Measurements from ENCODE around the gene SDCCAG8. TPM values are rescaled to one million over a fixed set of nuclear protein-coding genes. Genes with fewer than 3 reads are reported as not detected.
A peak's percentile ranks its signal among the peaks of the same experiment; 100 is the strongest.

Gene SDCCAG8
- total RNA-seq, 3 donors from 2014 or later (not counting 1 experiment from before 2014, with no cell fraction given) = 17.8 to 28.3 (median 21.2) TPM

DNA sequence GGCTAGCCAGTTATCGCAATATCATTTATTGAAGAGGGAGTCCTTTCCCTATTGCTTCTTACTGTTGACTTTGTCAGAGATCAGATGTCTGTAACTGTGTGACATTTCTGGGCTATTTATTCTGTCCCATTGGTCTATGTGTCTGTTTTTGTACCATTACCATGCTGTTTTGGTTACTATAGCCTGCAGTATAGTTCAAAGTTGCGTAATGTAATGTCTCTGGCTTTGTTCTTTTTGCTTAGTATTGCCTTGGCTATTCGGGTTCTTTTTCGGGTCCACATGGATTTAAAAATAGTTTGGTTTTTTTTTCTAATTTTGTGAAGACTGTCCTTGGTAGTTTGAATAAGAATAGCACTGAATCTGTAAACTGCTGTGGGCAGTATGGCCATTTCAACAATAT, 273.7 kb downstream of the SDCCAG8 start:
- H3K27ac ChIP-seq (ENCODE audit: low read length) = no peak overlapping the region
- no peak for ATAC-seq
- H3K4me3 Mint-ChIP-seq = no peak overlapping the region

DNA sequence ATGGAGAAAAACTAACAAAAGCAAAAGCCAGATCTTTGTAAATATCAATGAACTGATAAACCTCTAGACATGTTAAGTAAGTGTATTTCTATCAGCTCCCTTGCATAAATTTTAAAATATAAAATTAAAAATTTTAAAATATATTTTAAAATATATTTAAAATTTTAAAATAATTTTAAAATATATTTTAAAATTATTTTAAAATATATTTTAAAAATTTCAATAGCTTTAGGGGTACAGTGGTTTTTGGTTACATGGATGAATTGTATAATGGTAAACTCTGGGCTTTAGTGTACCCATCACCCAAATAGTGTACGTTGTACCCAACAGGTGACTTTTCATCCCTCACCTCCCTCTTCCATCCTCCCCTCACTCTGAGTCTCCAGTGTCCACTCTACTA, 279.2 kb downstream of the SDCCAG8 start:
- TF ChIP-seq, protein P1, sequence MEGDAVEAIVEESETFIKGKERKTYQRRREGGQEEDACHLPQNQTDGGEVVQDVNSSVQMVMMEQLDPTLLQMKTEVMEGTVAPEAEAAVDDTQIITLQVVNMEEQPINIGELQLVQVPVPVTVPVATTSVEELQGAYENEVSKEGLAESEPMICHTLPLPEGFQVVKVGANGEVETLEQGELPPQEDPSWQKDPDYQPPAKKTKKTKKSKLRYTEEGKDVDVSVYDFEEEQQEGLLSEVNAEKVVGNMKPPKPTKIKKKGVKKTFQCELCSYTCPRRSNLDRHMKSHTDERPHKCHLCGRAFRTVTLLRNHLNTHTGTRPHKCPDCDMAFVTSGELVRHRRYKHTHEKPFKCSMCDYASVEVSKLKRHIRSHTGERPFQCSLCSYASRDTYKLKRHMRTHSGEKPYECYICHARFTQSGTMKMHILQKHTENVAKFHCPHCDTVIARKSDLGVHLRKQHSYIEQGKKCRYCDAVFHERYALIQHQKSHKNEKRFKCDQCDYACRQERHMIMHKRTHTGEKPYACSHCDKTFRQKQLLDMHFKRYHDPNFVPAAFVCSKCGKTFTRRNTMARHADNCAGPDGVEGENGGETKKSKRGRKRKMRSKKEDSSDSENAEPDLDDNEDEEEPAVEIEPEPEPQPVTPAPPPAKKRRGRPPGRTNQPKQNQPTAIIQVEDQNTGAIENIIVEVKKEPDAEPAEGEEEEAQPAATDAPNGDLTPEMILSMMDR (IDR thresholded peaks at IDR 0.05) = no peak
- no peaks in the 10 kb centered on the region for H3K36me3 ChIP-seq (ENCODE audit: control insufficient read depth, insufficient read depth, low read length)
- H3K27ac ChIP-seq (ENCODE audit: low read length) = no peak overlapping the region
- 100% methylated on average over 1 of the region's 1 CpG for WGBS (ENCODE audit: insufficient coverage)
- H3K27me3 ChIP-seq (ENCODE audit: control insufficient read depth, insufficient read depth, low read length) = no peaks in the 10 kb centered on the region
- intact Hi-C loops (cut with micrococcal nuclease) = no loop called here
- no peaks in the 10 kb centered on the region for H3K9me3 ChIP-seq (ENCODE audit: control insufficient read depth, insufficient read depth, low read length)
- ATAC-seq = no peak
- H3K4me1 ChIP-seq (ENCODE audit: control insufficient read depth, insufficient read depth, low read length) = no peaks in the 10 kb centered on the region
- Mint-ChIP-seq H3K27me3 (ENCODE audit: low read depth in 2 of 2) (no peaks in the 10 kb centered on the region), H3K4me1 (peaks cover 0 to 9% of the 10 kb centered on the region in 2 donors), H3K4me3 (no peak overlapping the region), H3K9me3 (no peaks in the 10 kb centered on the region), H3K27ac (no peak overlapping the region), H3K36me3 (no peaks in the 10 kb centered on the region)
- DNase-seq = no peak
- no peak overlapping the region for H3K4me3 ChIP-seq (ENCODE audit: low read length)

More for the DNA sequence above, 273.7 kb downstream of the SDCCAG8 start:
- H3K27me3 ChIP-seq (ENCODE audit: control insufficient read depth, insufficient read depth, low read length) = no peaks in the 10 kb centered on the region
- H3K36me3 Mint-ChIP-seq = no peaks in the 10 kb centered on the region
- H3K27me3 Mint-ChIP-seq (ENCODE audit: low read depth in 2 of 2) = no peaks in the 10 kb centered on the region
- TF ChIP-seq, protein P1 (IDR thresholded peaks at IDR 0.05) = no peak
- no peaks in the 10 kb centered on the region for H3K4me1 ChIP-seq (ENCODE audit: control insufficient read depth, insufficient read depth, low read length)
- no peak for DNase-seq
- peaks cover 19 to 25% of the 10 kb centered on the region in 2 donors for H3K4me1 Mint-ChIP-seq
- H3K27ac Mint-ChIP-seq = no peak overlapping the region
- intact Hi-C loops (cut with micrococcal nuclease) = no loop called here
- WGBS (ENCODE audit: insufficient coverage) = 98% methylated on average over 4 of the region's 4 CpGs
- H3K4me3 ChIP-seq (ENCODE audit: low read length) = no peak overlapping the region
- H3K9me3 ChIP-seq (ENCODE audit: control insufficient read depth, insufficient read depth, low read length) = no peaks in the 10 kb centered on the region
- H3K9me3 Mint-ChIP-seq = peaks cover 0 to 2% of the 10 kb centered on the region in 2 donors
- no peaks in the 10 kb centered on the region for H3K36me3 ChIP-seq (ENCODE audit: control insufficient read depth, insufficient read depth, low read length)

GRCh38 chr1:243539636-243540035, 283.8 kb downstream of the SDCCAG8 start:
- Mint-ChIP-seq H3K27ac (no peak overlapping the region), H3K9me3 (no peaks in the 10 kb centered on the region), H3K4me1 (peaks cover 11 to 15% of the 10 kb centered on the region in 2 donors), H3K4me3 (no peak overlapping the region), H3K27me3 (ENCODE audit: low read depth in 2 of 2) (no peaks in the 10 kb centered on the region), H3K36me3 (peaks cover 17% of the 10 kb centered on the region)
- intact Hi-C loops (cut with micrococcal nuclease) = no loop called here
- H3K36me3 ChIP-seq (ENCODE audit: control insufficient read depth, insufficient read depth, low read length) = peaks cover 12% of the 10 kb centered on the region
- H3K27ac ChIP-seq (ENCODE audit: low read length) = no peak overlapping the region
- DNase-seq (no peak), ATAC-seq (no peak)
- no peaks in the 10 kb centered on the region for H3K27me3 ChIP-seq (ENCODE audit: control insufficient read depth, insufficient read depth, low read length)
- TF ChIP-seq, protein P1 (IDR thresholded peaks at IDR 0.05) = no peak
- no peaks in the 10 kb centered on the region for H3K9me3 ChIP-seq (ENCODE audit: control insufficient read depth, insufficient read depth, low read length)
- no peak overlapping the region for H3K4me3 ChIP-seq (ENCODE audit: low read length)
- H3K4me1 ChIP-seq (ENCODE audit: control insufficient read depth, insufficient read depth, low read length) = no peaks in the 10 kb centered on the region

DNA sequence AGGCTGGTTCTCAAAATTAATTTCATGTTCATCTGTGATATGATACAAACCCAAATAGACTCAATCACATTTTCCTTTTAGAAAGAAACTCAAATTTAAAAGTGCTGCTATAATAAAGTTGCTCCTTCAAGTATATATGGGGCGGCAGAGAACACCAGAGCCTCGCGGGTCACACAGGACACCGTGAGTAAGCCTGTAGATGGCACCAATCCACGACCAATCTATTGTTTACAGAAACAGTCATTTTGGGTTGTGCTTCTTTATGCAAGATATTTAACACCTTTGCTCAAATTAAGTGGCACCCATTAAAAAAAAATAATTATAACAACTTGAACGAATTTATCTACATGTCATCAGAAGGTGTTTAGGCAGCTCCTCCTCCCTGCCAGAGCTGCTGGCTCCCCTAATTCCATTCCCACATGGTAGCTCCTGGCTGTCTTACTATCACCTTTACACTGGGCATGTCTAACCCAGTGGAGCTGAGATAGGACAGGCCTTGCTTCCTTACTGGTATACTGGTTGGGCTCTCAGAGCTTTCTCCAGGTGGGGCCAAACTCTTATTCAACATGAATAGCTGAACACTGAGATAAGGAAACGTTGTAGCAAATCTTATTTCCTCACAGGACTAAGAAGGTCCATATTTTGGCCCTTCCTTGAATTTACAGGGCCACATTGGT, 287.0 kb downstream of the SDCCAG8 start:
- H3K9me3 ChIP-seq (ENCODE audit: control insufficient read depth, insufficient read depth, low read length) = no peaks in the 10 kb centered on the region
- peaks cover 17% of the 10 kb centered on the region for H3K36me3 Mint-ChIP-seq
- peaks cover 15 to 16% of the 10 kb centered on the region in 2 donors for H3K4me1 Mint-ChIP-seq
- H3K4me3 ChIP-seq (ENCODE audit: low read length) = no peak overlapping the region
- H3K27ac Mint-ChIP-seq = peak overlapping the region in 1 of 2 donors; percentile 58
- peak in 2 of 3 donors; percentile 35 to 38 for ATAC-seq
- no peaks in the 10 kb centered on the region for H3K27me3 ChIP-seq (ENCODE audit: control insufficient read depth, insufficient read depth, low read length)
- H3K27me3 Mint-ChIP-seq (ENCODE audit: low read depth in 2 of 2) = no peaks in the 10 kb centered on the region
- H3K4me1 ChIP-seq (ENCODE audit: control insufficient read depth, insufficient read depth, low read length) = no peaks in the 10 kb centered on the region
- no peaks in the 10 kb centered on the region for H3K9me3 Mint-ChIP-seq
- DNase-seq = no peak
- no peak overlapping the region for H3K4me3 Mint-ChIP-seq
- WGBS (ENCODE audit: insufficient coverage) = 85% methylated on average over 7 of the region's 7 CpGs
- intact Hi-C loops (cut with micrococcal nuclease) = no loop called here
- peaks cover 15% of the 10 kb centered on the region for H3K36me3 ChIP-seq (ENCODE audit: control insufficient read depth, insufficient read depth, low read length)
- TF ChIP-seq, protein P1 (IDR thresholded peaks at IDR 0.05) = no peak
- H3K27ac ChIP-seq (ENCODE audit: low read length) = no peak overlapping the region

Data from natural killer cell (primary cell).